ENCODE measurements around the gene NDUFB2. TPM values are rescaled to one million over a fixed set of nuclear protein-coding genes. Genes with fewer than 3 reads are reported as not detected.

Gene NDUFB2
- total and polyA plus RNA-seq, 2 of the 13 experiments (the other 11 are each of a cell fraction or from before 2014, with no cell fraction given), result 206 to 221 TPM

DNA sequence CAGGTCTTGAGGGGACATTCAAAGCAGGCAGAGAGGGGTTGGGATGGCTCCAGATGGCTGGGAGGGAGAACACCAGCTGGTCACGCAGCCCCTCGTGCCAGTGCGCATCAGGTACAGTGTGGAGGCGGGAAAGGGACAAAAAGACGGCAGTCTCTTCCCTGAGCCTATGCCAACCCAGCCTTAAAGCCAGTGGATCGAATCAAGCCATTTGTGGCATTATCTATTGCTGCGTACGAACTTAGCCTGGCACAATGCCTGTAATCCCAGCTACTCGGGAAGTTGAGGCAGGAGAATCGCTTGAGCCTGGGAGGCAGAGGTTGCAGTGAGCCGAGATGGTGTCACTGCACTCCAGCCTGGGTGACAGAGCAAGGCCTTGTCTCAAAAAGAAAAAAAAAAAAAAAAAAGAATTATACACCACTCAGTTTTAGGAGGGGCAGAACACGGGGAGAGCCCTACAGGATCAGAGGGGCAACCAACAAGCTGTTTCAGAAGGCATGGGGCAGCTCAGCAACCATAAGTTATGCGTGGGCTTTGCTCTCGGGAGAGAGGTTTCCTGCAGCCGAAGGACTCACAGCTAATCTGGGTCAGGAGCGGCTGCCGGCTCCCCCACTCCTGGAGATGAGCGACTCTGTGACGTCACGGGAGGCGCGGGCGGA lies 356 bp upstream of the NDUFB2 start (continued):
- TF ChIP-seq, protein P1, sequence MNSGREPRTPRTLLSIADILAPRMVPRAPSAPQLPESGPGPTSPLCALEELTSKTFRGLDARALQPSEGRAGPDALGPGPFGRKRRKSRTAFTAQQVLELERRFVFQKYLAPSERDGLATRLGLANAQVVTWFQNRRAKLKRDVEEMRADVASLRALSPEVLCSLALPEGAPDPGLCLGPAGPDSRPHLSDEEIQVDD (CRISPR knock-in tag; IDR thresholded peaks at IDR 0.05; ENCODE audit: borderline replicate concordance), result 0 out of 2 replicates have a peak, but pooled peaks have one; percentile 1
- TF ChIP-seq AGO1 (IDR thresholded peaks at IDR 0.05; ENCODE audit: low read depth, low read length, poor library complexity, severe bottlenecking), result no peak
- TF ChIP-seq ZBTB3 (CRISPR knock-in tag; IDR thresholded peaks at IDR 0.05; ENCODE audit: borderline replicate concordance, low read depth), result no peak
- no peak for TF ChIP-seq REL (CRISPR knock-in tag; conservative IDR thresholded peaks at IDR 0.05)
- no peak for TF ChIP-seq ZNF101 (CRISPR knock-in tag; IDR thresholded peaks at IDR 0.05; ENCODE audit: borderline replicate concordance, low read depth)
- TF ChIP-seq TCF7L2 (IDR thresholded peaks at IDR 0.05; ENCODE audit: low read depth, low read length), result no peak
- no peak for TF ChIP-seq SAFB2 (CRISPR knock-in tag; IDR thresholded peaks at IDR 0.05; ENCODE audit: borderline replicate concordance, low read depth)
- 0 out of 2 replicates have a peak, but pooled peaks have one; percentile 11 for TF ChIP-seq ZNF552 (CRISPR knock-in tag; IDR thresholded peaks at IDR 0.05; ENCODE audit: borderline replicate concordance)
- TF ChIP-seq, protein P2, sequence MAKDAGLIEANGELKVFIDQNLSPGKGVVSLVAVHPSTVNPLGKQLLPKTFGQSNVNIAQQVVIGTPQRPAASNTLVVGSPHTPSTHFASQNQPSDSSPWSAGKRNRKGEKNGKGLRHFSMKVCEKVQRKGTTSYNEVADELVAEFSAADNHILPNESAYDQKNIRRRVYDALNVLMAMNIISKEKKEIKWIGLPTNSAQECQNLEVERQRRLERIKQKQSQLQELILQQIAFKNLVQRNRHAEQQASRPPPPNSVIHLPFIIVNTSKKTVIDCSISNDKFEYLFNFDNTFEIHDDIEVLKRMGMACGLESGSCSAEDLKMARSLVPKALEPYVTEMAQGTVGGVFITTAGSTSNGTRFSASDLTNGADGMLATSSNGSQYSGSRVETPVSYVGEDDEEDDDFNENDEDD (CRISPR knock-in tag; IDR thresholded peaks at IDR 0.05; ENCODE audit: borderline replicate concordance), result no peak
- TF ChIP-seq ZNF788 (CRISPR knock-in tag; IDR thresholded peaks at IDR 0.05; ENCODE audit: borderline replicate concordance), result no peak
- no peak for TF ChIP-seq NFYB (CRISPR knock-in tag; IDR thresholded peaks at IDR 0.05)
- TF ChIP-seq TCF7 (IDR thresholded peaks at IDR 0.05; ENCODE audit: low read depth), result no peak
- TF ChIP-seq, protein P3, sequence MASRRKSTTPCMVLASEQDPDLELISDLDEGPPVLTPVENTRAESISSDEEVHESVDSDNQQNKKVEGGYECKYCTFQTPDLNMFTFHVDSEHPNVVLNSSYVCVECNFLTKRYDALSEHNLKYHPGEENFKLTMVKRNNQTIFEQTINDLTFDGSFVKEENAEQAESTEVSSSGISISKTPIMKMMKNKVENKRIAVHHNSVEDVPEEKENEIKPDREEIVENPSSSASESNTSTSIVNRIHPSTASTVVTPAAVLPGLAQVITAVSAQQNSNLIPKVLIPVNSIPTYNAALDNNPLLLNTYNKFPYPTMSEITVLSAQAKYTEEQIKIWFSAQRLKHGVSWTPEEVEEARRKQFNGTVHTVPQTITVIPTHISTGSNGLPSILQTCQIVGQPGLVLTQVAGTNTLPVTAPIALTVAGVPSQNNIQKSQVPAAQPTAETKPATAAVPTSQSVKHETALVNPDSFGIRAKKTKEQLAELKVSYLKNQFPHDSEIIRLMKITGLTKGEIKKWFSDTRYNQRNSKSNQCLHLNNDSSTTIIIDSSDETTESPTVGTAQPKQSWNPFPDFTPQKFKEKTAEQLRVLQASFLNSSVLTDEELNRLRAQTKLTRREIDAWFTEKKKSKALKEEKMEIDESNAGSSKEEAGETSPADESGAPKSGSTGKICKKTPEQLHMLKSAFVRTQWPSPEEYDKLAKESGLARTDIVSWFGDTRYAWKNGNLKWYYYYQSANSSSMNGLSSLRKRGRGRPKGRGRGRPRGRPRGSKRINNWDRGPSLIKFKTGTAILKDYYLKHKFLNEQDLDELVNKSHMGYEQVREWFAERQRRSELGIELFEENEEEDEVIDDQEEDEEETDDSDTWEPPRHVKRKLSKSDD (CRISPR knock-in tag; IDR thresholded peaks at IDR 0.05; ENCODE audit: low read depth), result no peak
- no peak for TF ChIP-seq MIER3 (CRISPR knock-in tag; IDR thresholded peaks at IDR 0.05; ENCODE audit: borderline replicate concordance)
- TF ChIP-seq, protein P4, sequence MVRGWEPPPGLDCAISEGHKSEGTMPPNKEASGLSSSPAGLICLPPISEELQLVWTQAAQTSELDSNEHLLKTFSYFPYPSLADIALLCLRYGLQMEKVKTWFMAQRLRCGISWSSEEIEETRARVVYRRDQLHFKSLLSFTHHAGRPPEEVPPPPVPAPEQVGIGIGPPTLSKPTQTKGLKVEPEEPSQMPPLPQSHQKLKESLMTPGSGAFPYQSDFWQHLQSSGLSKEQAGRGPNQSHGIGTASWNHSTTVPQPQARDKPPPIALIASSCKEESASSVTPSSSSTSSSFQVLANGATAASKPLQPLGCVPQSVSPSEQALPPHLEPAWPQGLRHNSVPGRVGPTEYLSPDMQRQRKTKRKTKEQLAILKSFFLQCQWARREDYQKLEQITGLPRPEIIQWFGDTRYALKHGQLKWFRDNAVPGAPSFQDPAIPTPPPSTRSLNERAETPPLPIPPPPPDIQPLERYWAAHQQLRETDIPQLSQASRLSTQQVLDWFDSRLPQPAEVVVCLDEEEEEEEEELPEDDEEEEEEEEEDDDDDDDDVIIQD (CRISPR knock-in tag; IDR thresholded peaks at IDR 0.05; ENCODE audit: low read depth), result peak; percentile 61; the same call in 1 of the 2 replicates
- TF ChIP-seq ZNF343 (CRISPR knock-in tag; IDR thresholded peaks at IDR 0.05), result no peak
- no peak for TF ChIP-seq ZNF232 (CRISPR knock-in tag; IDR thresholded peaks at IDR 0.05; ENCODE audit: borderline replicate concordance)
- no peak for TF ChIP-seq ZZZ3 (CRISPR knock-in tag; IDR thresholded peaks at IDR 0.05; ENCODE audit: borderline replicate concordance)
- TF ChIP-seq MZF1 (CRISPR knock-in tag; IDR thresholded peaks at IDR 0.05; ENCODE audit: borderline replicate concordance), result no peak
- no peak for TF ChIP-seq U2AF1 (optimal IDR thresholded peaks at IDR 0.05; ENCODE audit: low read depth, low read length)
